ENCODE results near the gene ACAD8. TPM values are rescaled to one million over a fixed set of nuclear protein-coding genes. Genes with fewer than 3 reads are reported as not detected.

The ACAD8 gene
- total and polyA plus RNA-seq, 10 of the 15 experiments (the other 5 are each of a cell fraction or from before 2014, with no cell fraction given), result 9.9 to 34.8 (median 22.2) TPM

- Histone ChIP-seq H3K79me2 (ENCODE audit: control insufficient read depth, insufficient read depth, low read length) (no peaks in the 10 kb centered on the region), H2AFZ (ENCODE audit: control insufficient read depth, low read depth, low read length) (no peak overlapping the region), H3K4me2 (ENCODE audit: control insufficient read depth, insufficient read depth) (no peak overlapping the region), H3K4me1 (ENCODE audit: control insufficient read depth, insufficient read depth, low read length) (no peaks in the 10 kb centered on the region), H3K27ac (ENCODE audit: control insufficient read depth, insufficient read depth) (no peak overlapping the region), H3K27me3 (replicated peaks in 1 of 2; ENCODE audit: control insufficient read depth in 2 of 2, insufficient read depth in 2 of 2, low read length in 1 of 2) (no peaks in the 10 kb centered on the region), H4K20me1 (ENCODE audit: control insufficient read depth, insufficient read depth) (no peaks in the 10 kb centered on the region), H3K9ac (ENCODE audit: control insufficient read depth, insufficient read depth, low read length) (no peak overlapping the region), H3K36me3 (ENCODE audit: control insufficient read depth in 2 of 2, insufficient read depth in 2 of 2, low read length in 1 of 2) (peaks cover 1 to 6% of the 10 kb centered on the region in 2 experiments; a peak in 3 of 4 replicates), H3K9me3 (replicated peaks; ENCODE audit: control insufficient read depth, insufficient read depth, low read length) (no peaks in the 10 kb centered on the region), H3K4me3 (no peak overlapping the region)
- FAIRE-seq (no peak), ATAC-seq (no peak), DNase-seq (ENCODE audit: low read depth, low spot score) (no peak)
- RAD21 ChIA-PET (ENCODE audit: unreplicated experiment), result no interaction called here
- SMC1A ChIA-PET (ENCODE audit: uncharacterized antibody, unreplicated experiment), result interaction anchor here (2.6 kb wide), 1 partner anchor 10 kb away, joined by 5 read pairs; no protein-coding TSS in a partner anchor
- intact Hi-C loops (cut with micrococcal nuclease; ENCODE audit: unreplicated experiment) (no loop called here), in situ Hi-C loops (cut with MboI) (no loop called here)
- no TSS peak for BruUV-seq (replicated peaks)
- POLR2A ChIA-PET, result no interaction called here
- WGBS (ENCODE audit: insufficient coverage, insufficient replicate concordance, low lambda C conversion rate, missing lambda C conversion rate), result 92% methylated on average over 5 of the region's 5 CpGs
- TF ChIP-seq ZNF622 (IDR thresholded peaks at IDR 0.05) (no peak), GATAD2B (conservative IDR thresholded peaks at IDR 0.05; ENCODE audit: low read depth) (no peak), CEBPZ (IDR thresholded peaks at IDR 0.05; ENCODE audit: low read depth, low read length) (no peak), ZNF687 (IDR thresholded peaks at IDR 0.05) (no peak), KLF5 (IDR thresholded peaks at IDR 0.05; ENCODE audit: partially characterized antibody) (no peak)
- CTCF ChIA-PET, result interaction anchor here (1.2 to 1.7 kb wide), 2 partner anchors 10 to 32 kb away, joined by 4 to 5 read pairs; no protein-coding TSS in a partner anchor
Measured at GRCh38 chr11:134238956-134239355, 14.4 kb upstream of the ACAD8 start.

Data from GM12878 (cell line).